Smooth muscle cell (in vitro differentiated cells): ENCODE results near the gene COX20. TPM values are rescaled to one million over a fixed set of nuclear protein-coding genes. Genes with fewer than 3 reads are reported as not detected.
"Not testable (repeated sequence)": the region's sequence is repeated elsewhere in the genome, so short reads cannot be mapped to it uniquely, and the experiment has no call there.

Experiments
- DNase-seq: peaks from one replicate; lab custom pipeline; 2025; ENCODE audit not compliant: unreplicated experiment; lab: John Stamatoyannopoulos, UW
- H2AFZ ChIP-seq: fragments of 200-600 bp; sonication (generic); 2 replicates; pipeline ENCODE4 v1.6.0; 2016; ENCODE audit warnings: antibody characterized with exemption, low read depth, mild to moderate bottlenecking
- H3F3A ChIP-seq: fragments of 200-600 bp; sonication (generic); 2 replicates; pipeline ENCODE4 v1.6.0; 2017; ENCODE audit warnings: antibody characterized with exemption, low read depth
- H3K27ac ChIP-seq: fragments of 200-600 bp; sonication (generic); 2 replicates; pipeline ENCODE4 v1.5.1; 2016; ENCODE audit warnings: low read depth, mild to moderate bottlenecking
- H3K27me3 ChIP-seq: fragments of 200-600 bp; sonication (generic); 2 replicates; pipeline ENCODE4 v1.6.1; 2016; ENCODE audit warnings: low read depth, mild to moderate bottlenecking
- H3K36me3 ChIP-seq: fragments of 200-600 bp; sonication (generic); 2 replicates; pipeline ENCODE4 v1.5.1; 2016; ENCODE audit warnings: low read depth
- H3K4me1 ChIP-seq: fragments of 200-600 bp; sonication (generic); 2 replicates; pipeline ENCODE4 v1.5.1; 2016; ENCODE audit warnings: low read depth
- H3K4me2 ChIP-seq: fragments of 200-600 bp; sonication (generic); 2 replicates; pipeline ENCODE4 v1.6.0; 2016; ENCODE audit warnings: mild to moderate bottlenecking
- H3K4me3 ChIP-seq: fragments of 200-600 bp; sonication (generic); 2 replicates; pipeline ENCODE4 v1.5.1; 2016; ENCODE audit warnings: mild to moderate bottlenecking
- H3K79me2 ChIP-seq: fragments of 200-600 bp; sonication (generic); 2 replicates; pipeline ENCODE4 v1.6.0; 2016; ENCODE audit warnings: low read depth, mild to moderate bottlenecking
- H3K9ac ChIP-seq: fragments of 200-600 bp; sonication (generic); 2 replicates; pipeline ENCODE4 v1.6.0; 2016; ENCODE audit warnings: low read depth
- H3K9me3 ChIP-seq: fragments of 200-600 bp; sonication (generic); replicated peaks from 2 replicates; pipeline ENCODE4 v1.5.1; 2016; ENCODE audit warnings: low read depth
- H4K20me1 ChIP-seq: fragments of 200-600 bp; sonication (generic); 2 replicates; pipeline ENCODE4 v1.6.0; 2016; ENCODE audit warnings: low read depth
- CTCF ChIP-seq: fragments of 200-600 bp; sonication (generic); IDR thresholded peaks from 2 replicates; pipeline ENCODE4 v1.5.1; 2017; ENCODE audit warnings: borderline replicate concordance, mild to moderate bottlenecking, antibody characterized with exemption; ENCODE audit not compliant: insufficient read depth, poor library complexity, severe bottlenecking
- WGBS: methylation state at CpG from one replicate; pipeline ENCODE4 v1.1.7; 2016; ENCODE audit warnings: low lambda C conversion rate; 5-methylcytosine and 5-hydroxymethylcytosine counted together
- polyA plus RNA-seq: library from polyadenylated mRNA; unstranded; fragments of >200 nt; fragmentation: Nextera tagmentation; extraction: Ambion mirVana; gene quantifications from 2 replicates; pipeline ENCODE4 v1.2.1, GENCODE V29; 2016
- total RNA-seq: library from RNA; depleted of rRNA; stranded (reverse); fragments of >200 nt; gene quantifications from 2 replicates; pipeline ENCODE4 v1.2.3, GENCODE V29; 2014

The COX20 gene
- total and polyA plus RNA-seq, 2 experiments from 2014 or later, result 11.1 to 37.2 TPM

- Histone ChIP-seq H3K79me2 (no peaks in the 10 kb centered on the region), H3K9ac (no peak overlapping the region), H3K36me3 (no peaks in the 10 kb centered on the region), H3K27ac (no peak overlapping the region), H3K4me3 (no peak overlapping the region), H4K20me1 (no peaks in the 10 kb centered on the region), H3F3A (peaks cover 15% of the 10 kb centered on the region), H3K9me3 (no peaks in the 10 kb centered on the region), H2AFZ (no peak overlapping the region), H3K4me1 (peaks cover 3% of the 10 kb centered on the region), H3K4me2 (no peak overlapping the region), H3K27me3 (no peaks in the 10 kb centered on the region)
- WGBS, result 87% methylated on average over 3 of the region's 3 CpGs
- no peak for DNase-seq
- TF ChIP-seq CTCF, result no peak
Observed at GRCh38 chr1:244830639-244831038, 4.8 kb upstream of the COX20 start.

- not testable (repeated sequence) for H4K20me1 ChIP-seq, H3K36me3 ChIP-seq, DNase-seq, H3K27me3 ChIP-seq, H3K9me3 ChIP-seq
- Histone ChIP-seq H3K4me2 (peak overlapping the region; percentile 92), H3K4me3 (peak overlapping the region; percentile 72), H3K27ac (peak overlapping the region; percentile 99), H3K4me1 (peaks cover 17% of the 10 kb centered on the region), H2AFZ (peak overlapping the region; percentile 17), H3K79me2 (peaks cover 22% of the 10 kb centered on the region), H3K9ac (peak overlapping the region; percentile 96), H3F3A (peaks cover 23% of the 10 kb centered on the region)
- WGBS, result 79% methylated on average over 8 of the region's 8 CpGs
Observed at GRCh38 chr1:244833260-244833659, 2.2 kb upstream of the COX20 start.

- no peak for TF ChIP-seq CTCF
- Histone ChIP-seq H3K9me3 (no peaks in the 10 kb centered on the region), H3K36me3 (no peaks in the 10 kb centered on the region), H2AFZ (peak overlapping the region; percentile 17), H3K27me3 (no peaks in the 10 kb centered on the region), H4K20me1 (no peaks in the 10 kb centered on the region), H3K27ac (peak overlapping the region; percentile 99), H3K4me3 (peak overlapping the region; percentile 72), H3K4me1 (peaks cover 17% of the 10 kb centered on the region), H3K4me2 (peak overlapping the region; percentile 92), H3K9ac (peak overlapping the region; percentile 96), H3F3A (peaks cover 24% of the 10 kb centered on the region), H3K79me2 (peaks cover 28% of the 10 kb centered on the region)
- no peak for DNase-seq
- WGBS, result 8% methylated on average over 32 of the region's 32 CpGs
Observed at GRCh38 chr1:244833734-244834542, 1.5 kb upstream of the COX20 start.

GRCh38 chr1:244834543-244835275, 749 bp upstream of the COX20 start:
- no peak for TF ChIP-seq CTCF
- DNase-seq, result peak; percentile 94
- Histone ChIP-seq H3K27ac (peak overlapping the region; percentile 99), H3K4me2 (peak overlapping the region; percentile 92), H3K36me3 (no peaks in the 10 kb centered on the region), H3K4me3 (peak overlapping the region; percentile 72), H3K79me2 (peaks cover 36% of the 10 kb centered on the region), H4K20me1 (no peaks in the 10 kb centered on the region), H3F3A (peaks cover 32% of the 10 kb centered on the region), H2AFZ (peak overlapping the region; percentile 80), H3K9me3 (no peaks in the 10 kb centered on the region), H3K4me1 (peaks cover 17% of the 10 kb centered on the region), H3K27me3 (no peaks in the 10 kb centered on the region), H3K9ac (peak overlapping the region; percentile 96)
- under 1% methylated on average over 31 of the region's 49 CpGs for WGBS
